ENCODE results near the gene ESRRG. TPM values are rescaled to one million over a fixed set of nuclear protein-coding genes. Genes with fewer than 3 reads are reported as not detected.

ESRRG gene
- total and polyA plus RNA-seq, 2 experiments from 2014 or later = 1.2 to 1.7 TPM

DNA sequence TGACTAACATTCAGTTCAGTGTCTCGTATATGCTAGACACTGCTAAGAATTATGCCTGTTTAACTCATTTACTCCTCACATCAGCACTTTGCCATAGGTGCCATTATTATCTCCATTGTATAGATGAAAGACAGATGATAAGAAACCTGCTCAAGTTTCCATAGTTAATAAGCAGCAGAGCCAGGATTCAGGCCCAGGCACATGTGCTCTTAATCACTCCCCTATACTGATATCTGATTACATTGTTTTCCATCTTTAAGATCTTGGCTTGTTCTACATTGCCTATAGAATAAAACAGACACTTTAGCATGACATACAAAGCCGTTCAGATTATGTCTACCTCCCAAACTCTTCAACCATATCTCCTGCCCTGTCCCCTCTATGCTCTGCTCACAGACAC lies 269.5 kb downstream of the ESRRG start:
- no peak for TF ChIP-seq JUNB (IDR thresholded peaks at IDR 0.05; ENCODE audit: unreplicated experiment)
- no peak for TF ChIP-seq NANOG (IDR thresholded peaks at IDR 0.05; ENCODE audit: borderline replicate concordance)
- TF ChIP-seq POLR2AphosphoS5 (IDR thresholded peaks at IDR 0.05; ENCODE audit: low read depth) = no peak
- Histone ChIP-seq H3K27me3 (ENCODE audit: insufficient read depth) (no peaks in the 10 kb centered on the region), H2AFZ (no peak overlapping the region), H3F3A (replicated peaks; ENCODE audit: low read depth) (no peaks in the 10 kb centered on the region), H3K4me2 (no peak overlapping the region), H3K9me2 (ENCODE audit: insufficient read depth) (peaks cover 8% of the 10 kb centered on the region; the same call in 1 of the 2 replicates), H3K4me3 (no peak overlapping the region), H3K36me3 (ENCODE audit: insufficient read depth) (no peaks in the 10 kb centered on the region), H4K20me1 (replicated peaks; ENCODE audit: insufficient read depth) (no peaks in the 10 kb centered on the region), H3K27ac (ENCODE audit: low read depth) (no peak overlapping the region), H3K79me2 (replicated peaks; ENCODE audit: insufficient read depth) (no peaks in the 10 kb centered on the region), H3K4me1 (ENCODE audit: insufficient read depth) (no peaks in the 10 kb centered on the region)
- H3K4me3 Mint-ChIP-seq = no peak overlapping the region
- DNase-seq (ENCODE audit: low spot score) (no peak), ATAC-seq (no peak)
- no peaks in the 10 kb centered on the region for H3K9me3 Mint-ChIP-seq
- H3K27ac Mint-ChIP-seq = no peak overlapping the region
- peaks cover 10% of the 10 kb centered on the region for H3K4me1 Mint-ChIP-seq
- H3K36me3 Mint-ChIP-seq (ENCODE audit: low read depth) = no peaks in the 10 kb centered on the region
- H3K27me3 Mint-ChIP-seq (ENCODE audit: insufficient read depth, low read depth, poor library complexity) = peaks cover 3% of the 10 kb centered on the region

Measured in GM23338 (cell line).